ENCODE data around the gene TMPRSS11B. TPM values are rescaled to one million over a fixed set of nuclear protein-coding genes. Genes with fewer than 3 reads are reported as not detected.
"Not testable (repeated sequence)": the region's sequence is repeated elsewhere in the genome, so short reads cannot be mapped to it uniquely, and the experiment has no call there.

Gene TMPRSS11B
- total RNA-seq, 1 donor from 2014 or later: not detected

DNA sequence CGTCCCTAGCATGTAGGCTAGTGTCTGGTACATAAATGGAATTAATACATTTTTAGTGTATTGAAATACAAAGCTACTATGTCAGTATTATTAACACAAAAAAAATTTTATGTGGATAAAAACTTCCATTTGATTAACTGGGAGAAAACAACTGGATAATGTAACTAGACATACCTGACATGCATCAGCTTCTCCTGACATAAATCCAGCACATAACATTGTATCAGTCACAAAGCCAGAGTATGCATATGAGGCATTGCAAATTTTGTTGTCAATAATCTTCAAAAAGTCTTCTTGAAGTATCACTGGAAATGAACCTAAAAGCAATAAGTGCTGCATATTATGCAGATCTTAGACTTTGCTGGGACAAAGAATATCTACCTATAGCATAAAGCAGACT is 16.9 kb downstream of the TMPRSS11B start:
- DNase-seq (ENCODE audit: low read depth, low spot score): no peak

DNA sequence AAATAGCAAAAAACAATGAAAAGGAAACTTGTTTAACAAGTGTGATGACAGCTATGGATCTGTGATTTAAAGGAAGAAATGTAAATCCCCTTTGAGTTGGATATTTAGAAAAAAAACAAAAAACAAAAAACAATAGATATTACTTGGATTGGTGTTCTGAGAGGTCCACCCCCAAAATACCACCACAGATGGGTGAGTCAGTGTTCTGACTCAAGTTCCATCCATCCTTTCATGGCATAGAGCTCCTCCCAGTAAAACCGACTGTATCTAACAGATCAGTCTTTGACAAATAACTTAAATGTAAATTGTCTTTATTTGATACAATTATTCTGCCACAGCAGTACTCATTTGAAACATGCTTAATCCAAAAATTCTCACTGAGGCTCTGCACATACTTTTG is 27.4 kb downstream of the TMPRSS11B start:
- DNase-seq (ENCODE audit: low read depth, low spot score): no peak

DNA sequence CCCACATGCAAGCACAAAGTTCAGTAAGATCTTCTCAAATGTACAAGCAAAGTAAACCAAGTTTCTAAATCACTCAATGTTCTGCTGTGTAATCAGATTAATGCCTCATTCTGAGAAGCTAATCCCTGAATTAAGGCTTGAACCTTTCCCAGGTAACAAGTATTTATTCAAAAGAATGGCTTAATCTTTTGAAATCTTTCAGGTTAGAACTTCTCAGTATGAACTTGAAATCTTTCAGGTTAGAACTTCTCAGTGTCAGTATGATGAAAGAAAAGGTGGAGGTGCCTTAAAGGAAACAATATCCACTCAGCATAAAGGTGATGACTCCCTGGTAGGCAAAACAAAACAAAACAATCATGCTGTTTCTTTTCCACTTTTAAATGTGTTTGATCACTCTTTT is 29.0 kb downstream of the TMPRSS11B start:
- DNase-seq (ENCODE audit: low read depth, low spot score): no peak

DNA sequence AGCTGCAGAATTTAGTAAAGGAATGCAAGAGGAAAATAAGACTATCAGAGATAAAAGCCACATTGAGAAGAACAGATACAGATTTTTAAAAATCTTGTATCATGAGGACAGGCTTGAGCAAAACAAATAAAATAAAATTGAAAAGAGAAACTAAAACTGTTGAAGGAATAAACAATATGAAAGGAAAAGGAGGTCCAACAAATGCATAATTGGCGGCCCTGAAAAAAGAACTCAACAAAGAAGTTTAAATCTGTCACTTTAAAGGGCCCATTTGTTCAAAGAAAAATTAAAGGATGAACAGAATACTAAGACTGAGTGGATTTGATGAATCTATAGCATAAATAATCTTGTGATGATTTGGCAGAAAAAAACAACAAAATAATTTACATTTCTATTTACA is 36.5 kb downstream of the TMPRSS11B start:
- DNase-seq (ENCODE audit: low read depth, low spot score): no peak

DNA sequence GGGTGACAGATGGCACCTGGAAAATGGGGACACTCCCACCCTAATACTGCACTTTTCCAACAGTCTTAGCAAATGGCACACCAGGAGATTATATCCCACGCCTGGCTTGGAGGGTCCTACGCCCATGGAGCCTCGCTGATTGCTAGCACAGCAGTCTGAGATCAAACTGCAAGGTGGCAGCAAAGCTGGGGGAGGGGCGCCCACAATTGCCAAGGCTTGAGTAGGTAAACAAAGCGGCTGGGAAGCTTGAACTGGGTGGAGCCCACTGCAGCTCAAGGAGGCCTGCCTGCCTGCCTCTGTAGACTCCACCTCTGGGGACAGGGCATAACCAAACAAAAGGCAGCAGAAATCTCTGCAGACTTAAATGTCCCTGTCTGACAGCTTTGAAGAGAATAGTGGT is 51.2 kb downstream of the TMPRSS11B start:
- DNase-seq (ENCODE audit: low read depth, low spot score): not testable (repeated sequence)

DNA sequence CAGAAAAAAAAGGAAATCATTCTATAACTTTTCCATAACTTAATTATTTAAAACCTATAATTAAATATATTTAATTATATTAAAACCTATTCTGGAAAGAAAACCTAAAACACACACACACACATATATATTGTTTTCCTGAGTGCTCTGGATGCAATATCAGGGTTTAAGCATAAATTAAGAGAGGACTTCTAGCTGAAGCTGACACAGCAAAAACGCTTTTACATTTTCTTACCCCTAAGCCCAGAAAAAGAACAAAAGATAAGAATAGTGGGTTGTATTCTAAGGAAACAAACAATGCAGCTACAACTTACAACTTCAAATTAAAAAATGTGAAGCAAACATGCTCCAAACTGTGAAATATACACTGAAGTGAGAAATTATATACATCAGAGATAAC is 52.3 kb downstream of the TMPRSS11B start:
- no peak for DNase-seq (ENCODE audit: low read depth, low spot score)

DNA sequence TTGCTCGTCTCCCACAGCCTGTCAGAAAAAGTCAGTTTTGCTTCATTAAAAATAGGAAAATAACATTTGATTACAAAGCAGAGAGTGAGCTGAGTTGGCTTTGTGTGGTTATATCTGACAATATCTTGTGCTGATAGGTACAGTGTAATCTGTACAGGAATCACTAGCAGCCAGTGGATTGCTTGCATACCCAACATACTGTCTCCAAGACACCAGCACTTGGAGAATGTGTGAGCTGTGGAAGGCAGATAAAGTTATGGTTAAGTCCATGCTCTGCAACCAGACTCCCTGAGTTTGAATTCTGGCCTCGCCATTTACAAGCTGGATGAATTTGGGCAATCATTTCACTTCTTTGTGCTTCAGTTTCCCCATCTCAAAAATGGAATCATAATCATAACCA is 58.3 kb downstream of the TMPRSS11B start:
- no peak for DNase-seq (ENCODE audit: low read depth, low spot score)

DNA sequence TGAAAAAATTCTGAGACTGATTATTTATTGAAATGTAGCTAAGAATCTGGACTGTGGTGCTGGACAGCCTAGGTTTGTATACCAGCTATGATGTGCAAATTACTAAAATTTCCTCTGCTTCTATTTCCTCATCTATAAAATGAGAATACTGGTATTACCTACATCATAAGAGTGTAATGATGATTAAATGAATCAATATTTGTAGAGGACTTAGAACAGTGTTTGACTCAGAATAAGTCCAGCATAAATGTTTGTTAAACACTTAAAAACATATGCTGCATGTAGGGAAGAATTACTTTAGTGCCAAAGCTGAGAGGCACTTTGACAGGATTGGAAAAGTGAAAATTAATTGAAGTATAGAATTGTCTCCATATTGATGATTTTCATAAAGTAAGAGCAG is 60.6 kb downstream of the TMPRSS11B start:
- no peak for DNase-seq (ENCODE audit: low read depth, low spot score)

DNA sequence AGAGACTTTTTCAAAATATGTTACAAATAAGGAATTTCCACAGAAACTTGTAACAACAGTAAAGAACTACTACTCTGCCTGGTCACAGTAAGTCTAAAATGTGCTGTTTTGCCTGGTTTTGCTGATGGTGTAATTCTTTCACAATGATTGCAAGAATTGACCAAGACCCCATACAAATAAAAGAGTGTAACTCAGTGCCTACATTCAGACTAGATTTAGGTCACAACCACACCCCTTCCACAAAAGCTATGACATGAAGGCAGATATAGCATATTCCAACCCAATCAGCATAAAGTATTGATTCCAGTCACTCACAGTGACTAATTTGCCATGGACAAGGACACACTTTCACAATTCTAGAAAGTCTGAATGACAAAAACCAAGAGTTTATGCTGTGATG is 62.1 kb downstream of the TMPRSS11B start:
- no peak for DNase-seq (ENCODE audit: low read depth, low spot score)

DNA sequence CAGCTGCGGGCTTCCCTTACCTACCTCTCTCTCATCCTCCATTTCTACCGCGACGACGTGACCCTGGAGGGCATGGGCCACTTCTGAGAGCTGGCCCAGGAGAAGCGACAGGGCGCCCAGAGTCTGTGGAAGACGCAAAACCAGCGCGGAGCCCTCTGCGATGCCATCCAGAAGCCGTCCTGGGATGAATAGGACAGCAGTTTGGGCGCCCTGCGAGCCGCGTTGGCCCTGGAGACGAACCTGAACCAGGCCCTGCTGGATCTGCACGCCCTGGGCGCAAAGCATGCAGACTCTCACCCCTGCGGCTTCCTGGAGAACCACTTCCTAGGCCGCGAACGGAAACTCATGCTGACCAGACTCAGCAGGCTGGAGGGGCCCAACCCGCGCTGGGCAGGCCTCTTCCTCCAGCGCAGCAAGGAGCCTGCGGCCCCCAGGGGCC is 63.1 kb downstream of the TMPRSS11B start:
- no peak for DNase-seq (ENCODE audit: low read depth, low spot score)

DNA sequence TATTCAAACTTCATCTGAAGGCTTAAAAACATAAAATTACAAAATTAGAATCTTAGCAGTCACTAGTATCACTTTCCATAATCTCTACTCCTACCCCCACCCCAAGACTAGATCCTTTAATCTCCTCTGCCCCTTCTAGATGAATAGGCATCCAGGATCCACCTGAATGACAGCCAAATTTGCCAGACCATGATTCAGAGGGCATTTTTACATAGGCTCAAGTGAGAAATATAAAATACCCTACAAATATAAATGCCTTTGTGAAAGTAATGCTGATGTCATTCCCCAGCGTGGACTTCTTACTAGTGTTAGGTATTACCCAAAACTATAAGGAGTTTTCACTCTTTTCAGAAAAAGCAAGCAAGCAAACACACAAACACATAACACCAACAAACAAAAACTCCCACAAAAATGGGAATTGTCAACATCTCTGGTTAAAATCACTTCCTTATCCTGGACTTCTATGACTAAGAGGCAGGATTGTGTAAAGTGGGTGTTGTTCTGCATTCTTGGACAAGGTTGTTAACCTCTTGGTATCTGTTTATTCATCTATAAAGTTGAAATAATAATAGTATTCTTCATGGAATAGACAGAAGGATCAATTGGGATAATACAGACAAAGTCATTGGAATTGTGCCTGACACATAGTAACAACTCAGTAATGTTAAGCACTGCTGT is 64.5 kb downstream of the TMPRSS11B start:
- no peak for DNase-seq (ENCODE audit: low read depth, low spot score)

DNA sequence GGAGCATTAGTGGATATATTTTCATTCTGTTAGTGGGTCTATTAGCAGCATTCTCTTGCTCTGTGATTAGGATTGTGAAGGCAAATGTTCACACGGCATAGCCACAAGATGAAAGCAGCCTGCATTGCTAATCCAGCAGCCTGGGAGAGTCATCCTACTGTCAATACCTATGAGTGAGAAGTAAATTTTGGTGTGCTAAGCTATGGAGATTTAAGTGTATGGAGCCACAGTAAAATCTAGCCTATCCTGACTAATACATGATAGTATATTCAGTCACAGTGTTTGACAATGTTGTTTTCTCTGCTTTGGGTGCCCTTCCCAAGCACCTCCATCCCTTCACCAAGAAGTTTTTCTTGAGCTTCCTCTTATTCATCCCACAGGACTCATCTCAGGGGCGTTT is 68.6 kb downstream of the TMPRSS11B start:
- no peak for DNase-seq (ENCODE audit: low read depth, low spot score)

Other genes starting within 250 kb of the TMPRSS11B start
- not detected in 2 replicates for gene TMPRSS11F, start 115.8 kb downstream of the TMPRSS11B start, total RNA-seq
- gene YTHDC1, start 104.4 kb upstream of the TMPRSS11B start, total RNA-seq: 40.4 and 48.4 TPM in 2 replicates
- 0.04 TPM in 1 of 2 replicates, not detected in the other for gene TMPRSS11E, start 201.8 kb upstream of the TMPRSS11B start, total RNA-seq

Data from pulmonary artery endothelial cell (primary cell).